NCI-H345 treated with DMSO at 0.1 percent for 48 hours (cell line): ENCODE results near the gene ETFDH.
"Not testable (repeated sequence)": the region's sequence is repeated elsewhere in the genome, so short reads cannot be mapped to it uniquely, and the experiment has no call there.

ENCODE experiments used
- DNase-seq: peaks from one replicate; lab custom pipeline; 2025; ENCODE audit not compliant: unreplicated experiment; lab: John Stamatoyannopoulos, UW

ETFDH gene

GRCh38 chr4:158671915-158672806 lies at the start of gene ETFDH:
TSS of gene ETFDH (plus strand) at chr4:158672296. CDS start at chr4:158672457, 161 bp downstream.
- DNase-seq = peak; percentile 99

GRCh38 chr4:158624889-158625478 lies 47.1 kb upstream of the ETFDH start:
- peak; percentile 33 for DNase-seq

GRCh38 chr4:158625544-158625943 lies 46.6 kb upstream of the ETFDH start:
- no peak for DNase-seq

GRCh38 chr4:158630893-158631292 lies 41.2 kb upstream of the ETFDH start:
- DNase-seq = no peak

GRCh38 chr4:158636619-158637018 lies 35.5 kb upstream of the ETFDH start:
- no peak for DNase-seq

- no peak for DNase-seq
Observed at GRCh38 chr4:158644356-158644755, 27.7 kb upstream of the ETFDH start.

- no peak for DNase-seq
Observed at GRCh38 chr4:158644760-158645159, 27.3 kb upstream of the ETFDH start.

GRCh38 chr4:158649111-158649680 lies 22.9 kb upstream of the ETFDH start:
- no peak for DNase-seq

- DNase-seq = no peak
Observed at GRCh38 chr4:158652920-158653319, 19.2 kb upstream of the ETFDH start.

- DNase-seq = no peak
Observed at GRCh38 chr4:158656439-158656838, 15.7 kb upstream of the ETFDH start.

- DNase-seq = no peak
Observed at GRCh38 chr4:158657291-158657690, 14.8 kb upstream of the ETFDH start.

- not testable (repeated sequence) for DNase-seq
Observed at GRCh38 chr4:158663255-158663654, 8.8 kb upstream of the ETFDH start.

GRCh38 chr4:158663707-158664625 lies 8.1 kb upstream of the ETFDH start:
- DNase-seq = not testable (repeated sequence)

GRCh38 chr4:158664806-158665205 lies 7.3 kb upstream of the ETFDH start:
- no peak for DNase-seq

GRCh38 chr4:158666892-158667291 lies 5.2 kb upstream of the ETFDH start:
- DNase-seq = no peak

GRCh38 chr4:158667651-158668198 lies 4.4 kb upstream of the ETFDH start:
- no peak for DNase-seq

- no peak for DNase-seq
Observed at GRCh38 chr4:158669310-158669709, 2.8 kb upstream of the ETFDH start.

- DNase-seq = peak; percentile 84
Observed at GRCh38 chr4:158670975-158671664, 976 bp upstream of the ETFDH start.

- no peak for DNase-seq
Observed at GRCh38 chr4:158671665-158671914, 506 bp upstream of the ETFDH start, which contains the start of gene C4orf46. TSS of gene C4orf46 (minus strand) at chr4:158671887. CDS start at chr4:158671801, 86 bp downstream.

GRCh38 chr4:158673633-158674032 lies 1.5 kb downstream of the ETFDH start:
- no peak for DNase-seq
